Neutrophil (primary cell): ENCODE measurements around the gene ALOX5.
A peak's percentile ranks its signal among the peaks of the same experiment; 100 is the strongest.
"Not testable (repeated sequence)": the region's sequence is repeated elsewhere in the genome, so short reads cannot be mapped to it uniquely, and the experiment has no call there.

Source experiments
- H3K27ac ChIP-seq: fragments of 200-600 bp; sonication (generic); 2 replicates; pipeline ENCODE4 v1.5.1; 2016; ENCODE audit warnings: mild to moderate bottlenecking, moderate library complexity
- H3K27me3 ChIP-seq: fragments of 200-600 bp; sonication (generic); 2 replicates; pipeline ENCODE4 v1.6.0; 2016; ENCODE audit warnings: mild to moderate bottlenecking
- H3K36me3 ChIP-seq: fragments of 200-600 bp; sonication (generic); 2 replicates; pipeline ENCODE4 v1.5.1; 2017
- H3K4me1 ChIP-seq, 2 experiments: fragments of 200-600 bp in 1 of 2; sonication (generic) in 1 of 2; 1 replicate in 1 of 2; 2 replicates in 1 of 2; pipeline versions ENCODE4 v1.5.1 to v1.6.1; 2013 to 2016; ENCODE audit warnings: low read depth in 1 of 2, low read length in 1 of 2, mild to moderate bottlenecking in 1 of 2, moderate library complexity in 1 of 2; ENCODE audit not compliant: control insufficient read depth in 1 of 2, insufficient read depth in 1 of 2
- H3K4me3 ChIP-seq, 2 experiments: fragments of 200-600 bp in 1 of 2; sonication (generic) in 1 of 2; 1 replicate in 1 of 2; 2 replicates in 1 of 2; pipeline ENCODE4 v1.5.1; 2013 to 2016; ENCODE audit warnings: low read depth in 1 of 2, low read length in 1 of 2, mild to moderate bottlenecking in 1 of 2, moderate library complexity in 1 of 2
- H3K9me3 ChIP-seq: fragments of 200-600 bp; sonication (generic); 2 replicates; pipeline ENCODE4 v1.5.1; 2016
- CTCF ChIP-seq: fragments of 200-600 bp; sonication (generic); IDR thresholded peaks from 2 replicates; pipeline ENCODE4 v1.5.1; 2016; ENCODE audit warnings: antibody characterized with exemption

The ALOX5 gene

GRCh38 chr10:45386657-45387056 lies 12.6 kb downstream of the ALOX5 start:
- Histone ChIP-seq H3K9me3 (no peaks in the 10 kb centered on the region), H3K27me3 (no peaks in the 10 kb centered on the region), H3K4me3 (no peak overlapping the region), H3K4me1 (peaks cover 55 to 64% of the 10 kb centered on the region in 2 experiments), H3K27ac (peak overlapping the region; percentile 57), H3K36me3 (peaks cover 79% of the 10 kb centered on the region)
- no peak for TF ChIP-seq CTCF

- Histone ChIP-seq H3K4me1 (peaks cover 49 to 57% of the 10 kb centered on the region in 2 experiments), H3K27me3 (no peaks in the 10 kb centered on the region), H3K27ac (peak overlapping the region; percentile 57), H3K9me3 (no peaks in the 10 kb centered on the region), H3K36me3 (peaks cover 77% of the 10 kb centered on the region), H3K4me3 (no peak overlapping the region)
- no peak for TF ChIP-seq CTCF
These were observed 13.3 kb downstream of the ALOX5 start for GRCh38 chr10:45387096-45387893.

GRCh38 chr10:45389671-45390070 lies 15.7 kb downstream of the ALOX5 start:
- H3K9me3 ChIP-seq, H3K4me3 ChIP-seq, H3K27me3 ChIP-seq, H3K27ac ChIP-seq: not testable (repeated sequence)
- peaks cover 25 to 33% of the 10 kb centered on the region in 2 experiments for H3K4me1 ChIP-seq
- peaks cover 53% of the 10 kb centered on the region for H3K36me3 ChIP-seq

- Histone ChIP-seq H3K36me3 (peaks cover 47% of the 10 kb centered on the region), H3K4me1 (peaks cover 23 to 25% of the 10 kb centered on the region in 2 experiments)
- H3K27me3 ChIP-seq, H3K27ac ChIP-seq, H3K4me3 ChIP-seq, H3K9me3 ChIP-seq: not testable (repeated sequence)
These were observed 17.6 kb downstream of the ALOX5 start for GRCh38 chr10:45391636-45392035.

- peaks cover 7% of the 10 kb centered on the region for H3K9me3 ChIP-seq
- H3K4me1 ChIP-seq: peaks cover 23 to 29% of the 10 kb centered on the region in 2 experiments
- no peak for TF ChIP-seq CTCF
- no peaks in the 10 kb centered on the region for H3K27me3 ChIP-seq
- H3K36me3 ChIP-seq: peaks cover 58% of the 10 kb centered on the region
- no peak overlapping the region for H3K4me3 ChIP-seq
- H3K27ac ChIP-seq: peak overlapping the region; percentile 58
These were observed 21.5 kb downstream of the ALOX5 start for GRCh38 chr10:45395554-45395953.

GRCh38 chr10:45398595-45398994 lies 24.6 kb downstream of the ALOX5 start:
- no peak for TF ChIP-seq CTCF
- Histone ChIP-seq H3K4me1 (peaks cover 33 to 45% of the 10 kb centered on the region in 2 experiments), H3K9me3 (peaks cover 7% of the 10 kb centered on the region), H3K4me3 (no peak overlapping the region), H3K27ac (peak overlapping the region; percentile 54), H3K36me3 (peaks cover 77% of the 10 kb centered on the region), H3K27me3 (no peaks in the 10 kb centered on the region)
